Measurements from ENCODE around the gene WDR41.
"Not testable (repeated sequence)": the region's sequence is repeated elsewhere in the genome, so short reads cannot be mapped to it uniquely, and the experiment has no call there.

The WDR41 gene

GRCh38 chr5:77491783-77492652 lies at the start of gene WDR41:
Gene WDR41, minus strand, starts transcription at chr5:77492316. Its CDS starts 96 bp downstream, at chr5:77492220.
- no peak for DNase-seq

GRCh38 chr5:77531297-77531696 lies 39.2 kb upstream of the WDR41 start:
- DNase-seq: no peak

GRCh38 chr5:77518304-77518703 lies 26.2 kb upstream of the WDR41 start:
- DNase-seq: no peak

GRCh38 chr5:77514457-77514856 lies 22.3 kb upstream of the WDR41 start:
- no peak for DNase-seq

- DNase-seq: no peak
These were observed 21.2 kb upstream of the WDR41 start for GRCh38 chr5:77513321-77513720.

GRCh38 chr5:77501132-77501531 lies 9.0 kb upstream of the WDR41 start:
- not testable (repeated sequence) for DNase-seq

GRCh38 chr5:77499973-77500372 lies 7.9 kb upstream of the WDR41 start:
- DNase-seq: no peak

- no peak for DNase-seq
These were observed 7.3 kb upstream of the WDR41 start for GRCh38 chr5:77499441-77499840.

- no peak for DNase-seq
These were observed 6.8 kb upstream of the WDR41 start for GRCh38 chr5:77498952-77499351.

- no peak for DNase-seq
These were observed 2.8 kb upstream of the WDR41 start for GRCh38 chr5:77494935-77495334.

GRCh38 chr5:77492653-77493000 lies 511 bp upstream of the WDR41 start:
- DNase-seq: no peak

GRCh38 chr5:77490741-77491344 lies 1.3 kb downstream of the WDR41 start:
- not testable (repeated sequence) for DNase-seq

GRCh38 chr5:77486344-77486962 lies 5.7 kb downstream of the WDR41 start:
- no peak for DNase-seq

GRCh38 chr5:77483682-77484081 lies 8.4 kb downstream of the WDR41 start:
- DNase-seq: no peak

- DNase-seq: not testable (repeated sequence)
These were observed 17.1 kb downstream of the WDR41 start for GRCh38 chr5:77475041-77475440.

- not testable (repeated sequence) for DNase-seq
These were observed 23.2 kb downstream of the WDR41 start for GRCh38 chr5:77468875-77469274.

GRCh38 chr5:77463905-77464304 lies 28.2 kb downstream of the WDR41 start:
- DNase-seq: no peak

GRCh38 chr5:77461287-77461686 lies 30.8 kb downstream of the WDR41 start:
- DNase-seq: no peak

GRCh38 chr5:77454123-77454522 lies 38.0 kb downstream of the WDR41 start:
- DNase-seq: no peak

GRCh38 chr5:77452351-77452750 lies 39.8 kb downstream of the WDR41 start:
- DNase-seq: no peak

GRCh38 chr5:77449981-77450380 lies 42.1 kb downstream of the WDR41 start:
- DNase-seq: no peak

GRCh38 chr5:77449277-77449676 lies 42.8 kb downstream of the WDR41 start:
- DNase-seq: no peak

GRCh38 chr5:77448831-77449230 lies 43.3 kb downstream of the WDR41 start:
- DNase-seq: no peak

GRCh38 chr5:77444356-77444755 lies 47.8 kb downstream of the WDR41 start:
- DNase-seq: no peak
